HG02981 (cell line): ENCODE data around the gene PNPLA7.

ENCODE experiments used
- ATAC-seq: cut with Tn5 transposase; IDR thresholded peaks from one replicate; pipeline ENCODE4 v1.9.1; 2021; ENCODE audit warnings: mild to moderate bottlenecking, moderate library complexity; ENCODE audit not compliant: unreplicated experiment

PNPLA7 gene

DNA sequence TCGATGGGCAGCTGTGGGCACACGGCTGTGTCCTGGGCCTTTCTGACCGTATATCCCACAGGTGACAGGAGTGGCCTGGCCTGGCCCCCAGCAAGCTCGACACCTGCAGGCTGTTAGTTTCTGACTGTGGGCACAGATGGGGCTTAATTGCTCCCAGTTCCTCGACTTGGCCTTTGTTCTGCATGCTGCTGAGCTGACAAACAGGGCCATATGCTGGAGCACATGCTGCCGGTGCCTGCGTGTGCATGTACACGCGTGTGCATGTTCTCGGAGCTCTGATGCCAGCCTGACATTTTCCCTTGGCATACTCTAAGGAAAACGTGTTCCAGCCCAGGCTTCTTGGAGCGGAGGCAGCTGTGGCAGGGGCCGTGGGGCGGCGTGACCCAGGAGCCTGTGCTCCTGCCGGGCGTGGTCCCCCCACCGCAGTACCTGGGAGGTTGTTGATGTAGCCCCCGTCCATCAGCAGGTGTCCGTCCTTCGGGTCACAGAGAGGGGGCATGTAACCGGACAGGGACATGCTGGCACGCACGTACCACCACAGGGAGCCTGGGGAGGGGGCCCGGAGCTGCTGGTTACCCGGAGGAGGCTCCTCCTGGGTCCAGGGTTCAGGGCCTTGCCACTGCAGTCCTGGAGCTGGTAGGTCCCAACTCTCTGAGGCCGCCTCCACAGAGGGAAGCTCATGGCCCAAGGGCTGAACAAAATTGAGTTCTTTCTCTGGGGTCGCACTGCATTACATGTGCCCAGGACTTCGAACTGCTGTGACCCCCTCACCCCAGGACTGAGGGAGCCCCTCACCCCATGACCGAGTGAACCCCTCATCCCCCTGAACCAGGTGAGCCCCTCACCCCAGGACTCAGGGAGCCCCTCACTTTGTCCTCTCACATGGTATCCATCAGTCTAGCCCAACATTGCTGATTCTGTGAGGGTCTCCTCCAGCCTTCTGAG is 86.9 kb downstream of the PNPLA7 start:
- no peak for ATAC-seq

DNA sequence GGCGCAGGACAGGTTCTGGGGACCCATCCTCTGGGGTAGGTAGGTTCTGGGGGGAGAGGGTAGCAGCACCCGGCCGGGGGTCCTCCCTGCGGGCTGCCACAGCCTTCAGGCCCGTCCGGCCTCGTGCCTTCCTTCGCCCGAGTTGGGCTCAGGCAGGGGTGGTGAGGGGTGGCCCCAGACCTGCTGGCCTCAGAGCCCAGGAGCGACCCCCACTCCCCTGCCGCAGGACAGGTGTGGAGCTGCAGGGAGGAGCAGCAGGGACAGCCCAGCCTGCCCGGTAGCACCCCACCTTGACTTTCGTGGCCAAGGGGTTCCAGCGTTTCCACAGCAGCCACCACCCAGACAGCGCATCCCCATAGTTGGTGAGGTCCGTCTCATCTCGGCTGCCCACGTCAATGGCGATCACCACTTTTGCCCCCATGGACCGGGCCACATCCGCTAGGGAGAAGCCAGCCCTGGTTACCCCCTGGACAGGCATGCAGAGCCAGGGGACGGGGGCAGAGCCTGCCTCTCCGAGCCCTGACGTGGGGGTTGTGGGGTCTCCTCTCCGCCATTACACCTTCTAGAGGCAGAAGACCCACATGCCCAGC is 87.7 kb downstream of the PNPLA7 start:
- no peak for ATAC-seq

DNA sequence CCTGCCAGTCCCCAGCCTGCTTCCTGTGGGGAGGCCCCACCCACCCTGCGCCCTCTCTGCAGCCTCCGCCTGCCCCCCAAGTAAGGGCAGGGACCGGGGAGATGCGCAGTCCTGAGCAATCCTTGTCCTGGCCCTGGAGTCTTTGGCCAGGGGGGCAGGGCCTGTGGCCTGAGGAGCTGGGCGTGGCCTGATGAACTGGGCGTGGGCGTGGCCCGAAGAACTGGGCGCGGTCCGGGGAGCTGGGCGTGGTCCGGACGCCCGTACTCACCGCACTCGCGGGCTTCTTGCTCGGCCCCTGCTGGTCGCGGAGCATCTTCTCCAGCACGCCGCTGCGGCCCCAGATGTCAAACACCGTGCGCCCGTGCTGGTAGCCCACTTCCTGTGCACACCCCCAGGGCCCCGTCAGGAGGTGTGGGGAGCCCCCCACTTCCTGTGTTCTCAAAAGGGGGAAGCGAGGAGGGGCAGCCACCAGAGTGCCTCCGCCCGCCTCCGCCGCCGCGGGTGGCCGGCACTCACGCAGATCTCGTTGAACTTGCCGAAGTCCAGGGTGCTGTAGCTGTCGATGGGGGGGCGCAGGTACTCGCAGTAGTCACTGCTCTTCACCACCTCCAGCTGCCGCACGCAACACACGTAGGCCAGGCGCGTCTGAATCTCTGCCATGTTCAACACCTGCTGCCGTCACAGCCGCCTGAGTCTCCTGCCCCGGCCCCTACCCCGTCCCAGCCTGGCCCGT is 88.4 kb downstream of the PNPLA7 start:
- ATAC-seq: peak; percentile 56

DNA sequence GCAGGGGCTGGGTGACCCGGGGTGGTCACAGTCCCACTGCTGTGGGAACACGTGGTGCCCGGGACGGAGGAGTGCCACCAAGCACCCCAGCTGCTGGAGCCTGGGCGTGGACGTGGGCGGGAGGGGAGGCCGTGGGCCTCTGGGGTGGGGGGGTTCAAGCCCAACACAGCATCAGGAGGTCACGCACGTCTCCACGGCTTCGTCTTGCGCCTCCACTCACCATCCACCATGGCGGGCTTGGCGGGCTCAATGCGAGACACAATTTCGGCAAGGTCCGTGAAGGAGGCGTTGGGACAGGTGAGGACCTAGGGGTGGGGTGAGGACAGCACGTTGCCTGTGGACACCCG is 88.9 kb downstream of the PNPLA7 start:
- no peak for ATAC-seq

DNA sequence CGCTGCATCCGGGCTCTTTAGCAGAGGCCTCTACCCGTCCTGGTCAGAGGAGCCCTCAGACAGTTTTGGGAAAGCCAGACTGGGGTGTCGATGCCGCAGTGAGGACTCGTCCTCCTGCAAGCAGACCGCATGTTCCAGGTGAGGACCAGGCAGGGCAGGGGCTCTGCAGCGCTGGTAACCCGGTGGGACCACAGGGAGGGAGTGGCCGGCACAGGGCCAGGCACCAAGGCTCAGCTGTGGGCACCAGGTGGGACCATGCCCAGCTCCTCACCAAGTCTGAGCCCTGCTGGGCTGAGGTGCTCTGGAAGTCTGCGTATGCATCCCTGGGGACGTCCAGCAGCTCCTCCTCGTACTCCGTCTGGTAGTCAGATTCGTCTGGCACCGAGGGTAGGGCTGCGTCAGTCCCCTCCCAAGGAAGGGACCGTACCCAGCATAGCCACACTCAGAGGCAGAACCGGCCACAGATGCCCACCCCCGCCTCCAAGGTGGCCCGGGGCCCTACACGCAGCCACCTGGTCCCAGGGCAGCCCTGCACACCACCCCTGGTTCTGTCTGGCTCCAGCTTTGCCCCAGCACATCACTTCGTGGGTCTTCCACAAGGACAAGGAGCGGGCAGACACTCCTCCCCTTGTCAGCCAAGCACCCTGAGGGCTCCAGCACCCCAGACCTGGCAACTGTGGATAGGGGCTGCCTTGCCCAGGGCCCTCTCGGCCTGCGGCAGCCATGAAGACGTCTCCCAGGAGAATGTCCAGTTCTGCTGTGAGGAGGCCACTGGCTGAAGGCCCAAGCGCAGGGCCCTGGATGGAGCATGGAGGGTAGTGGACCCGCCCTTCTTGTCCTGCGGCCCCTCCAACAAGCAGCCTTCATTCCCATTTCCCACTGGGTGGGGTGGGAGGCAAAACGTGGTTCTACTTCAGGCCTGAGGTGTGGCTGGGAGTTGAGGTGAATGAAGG is 89.6 kb downstream of the PNPLA7 start:
- ATAC-seq: no peak

DNA sequence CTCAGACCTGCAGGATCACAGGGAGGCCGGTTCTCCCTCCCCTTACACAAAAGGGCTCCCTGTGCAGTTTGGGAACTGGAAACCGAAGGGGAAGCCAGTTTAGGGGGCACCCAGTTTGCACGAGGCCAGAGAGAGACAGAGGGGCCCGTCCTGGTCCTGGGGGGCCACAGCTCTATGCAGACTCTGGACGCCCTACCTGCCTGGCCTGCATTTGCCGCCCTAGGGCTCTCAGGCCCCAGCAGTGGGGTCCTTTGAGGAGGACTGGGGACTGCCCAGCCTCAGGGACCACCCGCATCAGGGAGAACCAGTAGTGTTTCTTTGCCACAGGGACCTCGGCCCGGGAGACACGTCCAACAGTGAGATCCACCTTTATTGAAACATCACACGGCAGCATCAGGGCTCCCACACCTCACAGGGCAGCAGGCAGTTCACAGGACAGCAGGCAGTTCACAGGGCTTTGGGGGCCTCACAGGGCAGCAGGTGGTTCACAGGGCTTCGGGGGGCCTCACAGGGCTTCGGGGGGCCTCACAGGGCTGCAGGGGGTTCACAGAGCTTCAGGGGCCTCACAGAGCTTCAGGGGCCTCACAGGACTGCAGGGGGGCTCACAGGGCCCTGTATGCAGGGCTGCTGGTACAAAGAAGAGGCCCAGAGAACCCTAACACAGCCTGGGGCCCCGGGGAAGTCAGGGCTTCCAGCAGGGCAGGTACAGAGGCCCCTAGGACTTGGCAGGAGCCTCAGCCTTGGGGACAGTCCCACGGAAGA is 90.4 kb downstream of the PNPLA7 start:
- ATAC-seq: no peak

DNA sequence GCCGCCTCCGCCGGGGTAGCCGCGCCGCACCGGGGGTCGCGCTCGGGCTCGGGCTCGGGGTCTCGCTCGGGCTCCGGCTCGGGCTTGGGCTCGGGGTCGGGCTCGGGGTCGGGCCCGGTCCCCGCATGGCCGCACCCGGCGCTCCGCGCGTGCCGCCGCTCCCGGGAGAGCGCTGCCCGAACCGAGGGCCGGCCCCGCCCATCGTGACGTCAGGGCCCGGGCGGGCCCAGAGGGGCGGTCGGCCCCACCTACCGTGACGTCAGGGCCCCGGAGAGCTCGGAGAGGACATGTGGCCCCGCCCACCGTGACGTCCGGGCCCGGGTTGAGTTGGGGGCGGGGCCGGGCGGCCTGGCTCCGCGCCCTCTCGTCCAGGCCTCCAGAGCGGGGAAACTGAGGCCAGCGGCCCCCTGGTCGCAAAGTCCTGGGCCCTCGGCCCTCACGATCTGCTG is 91.0 kb downstream of the PNPLA7 start, which contains the start of gene NSMF:
Gene NSMF, minus strand, starts transcription at position 183 of the 449 bp plus-strand sequence. CDS start 232 bp downstream, outside the sequence.
- ATAC-seq: peak; percentile 51

DNA sequence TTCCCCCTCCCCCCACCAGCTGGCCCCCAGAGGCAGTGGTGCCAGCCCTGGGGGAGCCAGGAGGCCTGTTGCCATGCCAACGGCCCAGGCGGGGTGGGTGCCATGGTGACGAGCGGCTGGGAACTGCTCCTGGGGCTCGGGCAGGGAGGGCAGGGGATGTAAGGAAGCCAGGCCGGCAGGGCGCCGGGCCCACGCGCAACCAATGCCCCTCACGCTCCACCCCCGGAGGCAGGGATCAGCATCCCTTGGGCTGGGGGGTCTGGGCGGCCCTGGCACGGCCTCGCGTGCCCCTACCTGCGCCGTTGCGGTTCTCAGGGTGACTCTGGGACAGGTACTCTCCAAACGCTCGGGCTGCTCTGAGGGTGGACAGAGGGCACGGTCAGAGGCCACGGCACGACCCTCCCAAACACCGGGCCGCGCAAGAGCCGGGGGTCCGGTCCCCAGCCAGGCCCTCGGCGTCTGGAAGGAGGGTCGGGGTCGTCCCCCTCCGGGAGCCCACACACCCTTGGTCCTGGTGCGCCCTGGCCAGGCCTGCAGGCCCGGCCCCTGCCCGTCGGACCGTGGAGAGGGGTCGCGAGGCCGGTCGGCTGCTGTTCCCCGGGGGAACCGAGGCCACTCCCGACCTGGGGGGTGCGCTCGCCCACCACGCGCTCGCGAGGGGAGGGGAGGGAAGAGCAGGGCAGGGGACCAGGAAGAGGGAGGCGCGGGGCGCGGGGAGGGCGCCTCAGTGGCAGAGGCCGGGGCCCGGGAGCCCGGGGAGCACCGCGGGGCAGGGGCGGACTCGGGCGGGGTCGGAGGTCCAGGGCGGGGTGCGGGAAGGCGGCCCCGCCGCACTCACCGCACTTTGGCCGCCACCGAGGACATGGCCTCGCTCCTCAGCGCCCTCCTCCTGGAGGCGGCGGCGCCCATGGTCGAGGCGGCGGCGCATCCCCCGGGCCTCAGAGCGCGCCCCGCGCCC is 91.7 kb downstream of the PNPLA7 start:
- peak; percentile 13 for ATAC-seq

DNA sequence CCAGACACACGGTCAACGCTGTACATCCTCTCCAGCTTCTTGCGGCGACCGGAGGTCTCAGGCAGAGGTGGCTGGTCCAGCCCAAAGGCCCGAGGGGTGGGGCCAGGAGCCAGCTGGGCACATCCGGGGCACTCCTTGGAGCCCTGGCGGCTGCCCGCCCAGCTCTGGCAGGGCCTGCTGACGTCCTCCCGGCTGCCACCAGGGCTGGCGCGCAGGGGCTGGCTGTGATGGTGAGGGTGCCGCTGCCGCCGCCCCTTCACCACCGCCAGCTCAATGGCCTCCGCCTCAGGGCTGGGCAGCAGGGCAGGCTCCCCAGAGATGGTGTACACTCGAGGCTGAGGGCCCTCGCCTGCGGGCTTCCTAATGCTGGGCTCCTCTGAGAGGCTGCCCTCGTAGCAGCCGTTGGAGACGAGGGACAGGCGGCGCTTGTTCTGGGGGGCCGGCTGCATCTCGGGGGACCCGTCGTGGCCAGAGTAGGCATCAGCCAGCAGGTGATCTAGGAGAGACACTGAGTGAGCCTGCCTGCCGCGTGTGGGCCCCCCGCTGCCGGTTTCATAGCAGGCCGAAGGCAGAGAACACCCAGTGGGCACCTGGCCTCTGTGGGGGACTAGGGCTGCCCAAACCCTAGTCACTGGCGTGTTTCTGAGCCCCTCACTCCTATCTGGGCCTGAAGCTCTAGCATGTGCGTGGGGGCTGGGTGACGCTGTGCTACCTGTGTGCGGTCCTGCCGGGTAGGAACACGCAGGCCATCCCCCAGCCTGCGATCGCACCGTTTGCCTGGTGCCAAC is 92.6 kb downstream of the PNPLA7 start:
- ATAC-seq: no peak

DNA sequence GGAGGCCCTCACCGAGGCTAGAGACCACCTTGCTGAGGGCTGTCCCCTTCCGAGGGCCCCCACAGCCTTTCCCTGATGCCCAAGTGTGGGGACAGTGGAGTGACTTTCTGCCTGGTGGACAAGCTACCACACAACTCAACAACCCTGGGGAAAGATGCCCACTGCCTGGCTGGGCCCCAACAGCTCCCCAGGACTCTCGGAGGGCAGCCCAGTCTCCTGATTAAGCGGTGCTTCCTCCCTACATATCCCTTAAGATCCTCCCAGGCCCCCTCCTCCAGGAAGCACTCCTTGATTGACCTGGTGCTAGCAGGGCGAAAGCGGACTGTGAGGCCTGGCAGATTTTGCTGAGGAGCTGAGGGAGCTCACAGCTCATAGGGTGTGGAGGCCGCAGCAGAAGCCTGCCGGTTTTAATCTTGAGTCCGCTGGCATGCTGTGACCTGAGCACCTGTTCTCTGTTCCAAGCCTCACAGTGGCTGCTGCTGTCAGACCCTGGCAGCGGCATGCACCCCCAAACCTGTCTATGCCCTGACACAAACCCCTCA is 93.3 kb downstream of the PNPLA7 start:
- ATAC-seq: no peak

DNA sequence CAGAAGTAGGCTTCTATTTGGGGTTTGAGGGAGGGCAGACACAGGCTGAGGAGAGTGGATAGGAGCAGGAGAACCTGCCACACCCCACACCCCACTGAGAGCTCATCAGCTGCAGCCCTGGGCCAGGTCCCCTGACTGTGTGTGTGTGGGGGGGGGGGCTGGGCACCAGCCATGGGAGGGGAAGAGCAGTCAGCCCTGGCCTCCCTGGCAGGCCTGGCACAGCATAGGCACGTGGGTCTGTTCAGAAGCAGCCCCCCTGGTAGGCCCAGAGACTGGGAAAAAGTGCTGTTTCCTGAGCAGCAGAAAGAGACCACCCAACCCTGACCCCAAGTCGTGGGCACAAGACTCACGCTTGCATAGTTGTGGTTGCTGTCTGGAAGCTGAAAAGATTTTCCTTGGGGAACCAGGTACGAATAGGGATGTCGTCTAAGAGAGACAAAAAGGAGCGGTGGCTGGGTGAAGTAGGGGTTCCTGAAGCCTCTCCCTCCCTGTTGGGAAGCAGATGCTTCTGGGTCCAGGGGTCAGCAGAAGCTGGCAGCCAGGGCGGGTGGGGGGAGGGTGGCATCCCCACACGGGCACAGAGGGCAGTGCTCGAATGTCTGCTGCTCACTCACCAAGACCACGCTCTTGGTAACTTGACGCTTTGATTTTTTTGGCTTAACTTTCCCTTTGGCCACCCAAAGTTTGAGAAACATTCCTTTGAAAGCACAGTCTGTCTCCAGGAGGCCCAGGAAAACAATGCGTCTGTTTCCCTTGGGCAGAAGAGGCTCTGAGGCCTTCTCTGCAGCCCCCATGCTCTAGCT is 93.9 kb downstream of the PNPLA7 start:
- no peak for ATAC-seq

DNA sequence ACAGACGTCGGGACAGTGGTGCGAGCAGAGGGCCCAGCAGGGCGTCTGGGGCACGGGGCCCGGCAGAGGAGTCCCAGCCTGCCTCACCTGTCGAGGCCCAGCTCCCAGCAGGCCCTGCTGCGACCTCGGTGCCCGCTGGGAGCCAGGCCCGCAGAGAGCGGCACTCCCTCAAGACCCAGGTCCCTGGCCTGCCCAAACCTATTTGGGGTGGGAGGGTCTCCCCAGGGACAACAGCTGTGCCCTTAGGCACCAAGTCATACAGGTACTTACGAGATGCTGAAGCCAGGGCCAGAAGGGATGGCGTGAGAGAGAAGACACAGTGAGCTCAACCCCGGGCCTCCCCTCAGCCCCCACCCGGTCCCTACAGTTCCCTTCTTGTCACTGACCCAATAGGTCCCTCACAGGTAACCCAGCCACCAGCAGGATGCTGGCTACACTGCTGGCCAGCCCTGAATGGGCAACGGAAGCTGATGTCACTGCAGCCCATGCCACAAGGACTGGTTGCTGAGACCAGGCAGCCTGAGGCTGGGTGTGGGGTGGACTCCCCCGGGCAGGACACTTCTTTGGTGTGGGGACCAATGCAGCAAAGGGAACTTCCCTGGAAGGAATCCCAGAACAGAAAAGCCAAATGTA is 94.7 kb downstream of the PNPLA7 start:
- ATAC-seq: no peak

DNA sequence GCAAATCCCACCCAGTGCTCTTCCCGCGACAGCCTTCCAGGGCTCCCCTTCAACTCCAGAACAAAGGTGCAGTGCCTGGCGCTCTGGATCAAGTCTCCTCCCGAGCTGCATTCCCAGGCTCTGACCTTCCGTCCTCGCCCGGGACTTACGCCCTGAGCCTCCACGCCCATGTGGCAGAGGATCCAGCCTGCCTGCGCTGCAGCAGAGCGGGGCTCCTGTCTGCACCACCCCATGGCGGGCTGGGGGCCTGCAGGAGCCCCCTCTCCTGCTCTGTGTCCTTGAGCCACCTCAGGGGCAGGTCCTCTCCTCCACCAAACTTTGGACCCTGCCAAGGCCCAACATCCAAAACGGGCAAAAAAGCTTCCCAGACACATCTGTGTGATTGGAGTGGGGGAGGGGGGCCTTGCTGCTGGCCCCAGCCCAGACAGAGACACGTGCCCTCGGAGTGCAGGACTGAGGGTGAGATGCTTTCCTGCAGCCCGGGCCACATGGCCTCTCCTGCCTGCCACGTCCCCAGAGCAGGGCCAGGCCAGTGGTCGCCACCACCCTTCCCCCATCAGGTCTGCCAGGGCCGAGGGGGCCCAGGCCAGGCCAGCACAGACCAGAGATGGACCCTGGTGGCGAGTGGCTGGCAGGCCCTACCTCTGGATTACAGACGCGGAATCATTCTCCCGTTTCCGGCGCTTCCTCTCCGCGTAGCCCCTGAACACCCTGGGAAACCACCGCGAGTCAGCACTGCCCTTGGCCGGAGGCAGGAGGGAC is 95.4 kb downstream of the PNPLA7 start:
- no peak for ATAC-seq

DNA sequence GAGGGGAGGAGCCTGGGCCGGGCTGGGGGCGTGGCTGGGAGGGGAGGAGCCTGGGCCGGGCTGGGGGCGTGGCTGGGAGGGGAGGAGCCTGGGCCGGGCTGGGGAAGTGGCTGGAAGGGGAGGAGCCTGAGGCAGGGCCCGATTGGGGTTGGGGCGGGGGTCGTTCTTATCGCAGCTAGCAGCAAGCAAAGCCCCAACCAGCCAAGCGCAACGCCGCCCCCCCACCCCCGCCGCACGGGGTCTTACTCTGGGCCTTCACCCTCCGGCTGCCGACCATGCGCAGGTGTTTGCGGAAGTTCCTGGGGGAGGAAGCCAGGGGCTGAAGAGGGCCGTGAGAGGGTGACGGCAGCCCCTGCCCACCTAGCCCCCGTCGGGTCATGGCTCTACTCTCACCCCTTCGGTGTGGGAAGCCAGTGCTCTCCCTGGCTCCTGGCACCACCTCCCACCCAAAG is 96.0 kb downstream of the PNPLA7 start:
- ATAC-seq: no peak

DNA sequence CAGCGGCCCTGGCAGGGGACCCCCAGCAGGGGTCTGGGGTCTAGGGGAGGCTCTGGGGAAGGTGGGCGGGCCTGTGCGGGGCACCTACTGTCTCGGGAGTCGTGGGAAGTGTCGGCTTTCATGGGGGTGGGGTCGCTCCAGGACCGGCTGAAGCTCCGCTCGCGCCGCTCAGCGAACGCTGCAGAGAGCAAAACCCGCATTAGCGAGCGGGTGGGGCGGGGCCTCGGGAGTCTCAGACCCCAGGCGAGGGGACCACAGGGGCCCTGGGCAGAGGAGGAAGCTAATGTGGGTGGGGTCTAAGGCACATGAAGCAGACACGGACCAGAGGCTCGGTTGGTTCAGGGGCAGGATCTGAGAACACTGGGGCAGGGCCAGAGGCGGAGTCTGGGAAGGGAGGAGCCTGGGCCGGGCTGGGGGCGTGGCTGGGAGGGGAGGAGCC is 96.5 kb downstream of the PNPLA7 start:
- ATAC-seq: peak; percentile 45
